Measurements from ENCODE around the gene INAVA.
A peak's percentile ranks its signal among the peaks of the same experiment; 100 is the strongest.
"Not testable (repeated sequence)": the region's sequence is repeated elsewhere in the genome, so short reads cannot be mapped to it uniquely, and the experiment has no call there.

The INAVA gene

GRCh38 chr1:200923601-200924000 lies 28.9 kb downstream of the INAVA start:
- peak; percentile 13 for DNase-seq

DNA sequence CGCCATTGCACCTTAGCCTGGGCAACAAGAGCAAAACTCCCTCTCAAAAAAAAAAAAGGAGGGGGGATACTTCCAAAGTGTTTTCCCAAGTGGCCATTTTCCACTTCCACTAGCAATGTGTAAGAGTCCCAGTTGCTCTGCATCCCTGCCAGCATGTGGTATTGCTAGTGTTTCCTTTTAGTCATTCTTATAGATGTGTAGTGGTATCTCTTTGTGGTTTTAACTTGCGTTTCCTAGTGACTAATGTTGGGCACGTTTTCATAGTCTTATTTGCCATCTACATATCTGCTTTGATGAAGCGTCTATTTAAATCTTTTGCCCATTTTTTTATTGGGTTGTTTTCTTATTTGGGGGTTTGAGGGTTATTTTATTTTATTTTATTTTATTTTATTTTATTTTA lies 31.1 kb downstream of the INAVA start:
- peak; percentile 42 for DNase-seq

DNA sequence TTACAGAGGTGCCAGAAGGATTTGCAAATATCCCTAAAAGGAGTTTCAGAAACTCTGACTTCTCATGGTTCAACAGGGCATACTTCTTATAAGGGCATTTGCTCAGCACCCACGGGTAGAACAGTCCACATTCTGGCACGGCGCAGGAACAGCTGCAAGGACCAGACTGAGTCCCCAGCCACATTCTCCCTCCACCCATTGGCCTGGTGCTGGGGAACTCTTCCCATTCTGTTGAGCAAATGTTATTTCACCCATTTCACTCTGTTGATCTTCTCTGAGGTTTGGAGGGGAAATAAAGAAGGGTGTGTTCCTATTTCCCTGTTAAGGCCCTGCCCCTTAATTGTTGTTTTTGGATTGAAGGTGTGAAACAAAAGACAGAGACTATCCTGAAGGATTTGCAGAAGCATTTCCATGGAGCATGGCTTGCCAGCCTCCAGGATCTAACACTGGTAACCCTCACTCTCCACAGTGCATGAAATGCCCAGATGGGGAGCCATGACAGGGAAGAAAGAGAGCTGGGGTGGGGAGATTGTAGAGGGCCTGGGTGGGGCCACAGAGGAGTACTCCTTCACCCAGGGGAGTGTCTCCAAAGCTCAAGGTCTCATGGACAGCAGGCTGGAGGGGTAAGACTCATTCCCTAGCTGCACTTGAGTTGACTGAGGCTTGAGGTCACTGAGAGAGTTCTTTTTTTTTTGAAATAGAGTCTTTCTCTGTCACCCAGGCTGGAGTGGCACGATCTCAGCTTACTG lies 35.0 kb downstream of the INAVA start:
- DNase-seq: no peak

DNA sequence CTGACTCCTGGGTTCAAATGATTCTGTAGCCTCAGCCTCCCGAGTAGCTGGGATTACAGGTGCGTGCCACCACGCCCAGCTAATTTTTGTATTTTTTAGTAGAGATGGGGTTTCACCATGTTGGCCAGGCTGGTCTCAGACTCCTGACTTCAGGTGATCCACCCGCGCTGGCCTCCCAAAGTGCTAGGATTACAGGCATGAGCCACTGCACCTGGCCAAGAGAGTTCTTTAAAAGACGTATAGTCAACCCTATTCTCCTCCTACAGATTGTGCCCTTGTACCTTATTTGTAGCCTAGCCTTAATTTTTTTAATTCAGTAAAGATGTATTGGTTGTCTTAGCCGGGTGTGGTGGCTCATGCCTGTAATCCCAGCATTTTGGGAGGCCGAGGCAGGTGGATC lies 35.6 kb downstream of the INAVA start:
- DNase-seq: not testable (repeated sequence)

DNA sequence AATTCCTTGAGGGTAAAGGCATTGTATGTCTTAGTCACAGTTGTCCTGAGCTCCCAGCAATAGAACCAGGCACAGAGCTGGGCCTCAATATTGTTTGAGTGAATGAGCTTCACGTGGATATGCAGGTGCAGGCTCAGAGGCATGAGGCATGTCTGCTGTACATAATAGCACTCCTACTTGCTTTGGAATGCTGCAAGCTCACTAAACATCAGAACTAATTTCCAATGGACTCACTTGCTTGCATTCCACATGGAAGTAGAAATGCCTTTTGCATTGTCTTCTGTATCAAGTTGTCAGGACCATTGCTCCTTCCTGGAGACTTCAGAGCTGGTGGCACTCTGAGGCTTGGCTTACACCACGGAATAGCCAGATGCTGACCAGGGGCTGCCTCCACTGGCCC lies 37.1 kb downstream of the INAVA start:
- no peak for DNase-seq

- no peak for DNase-seq
These were observed 40.1 kb downstream of the INAVA start for GRCh38 chr1:200934676-200935245.

- not testable (repeated sequence) for DNase-seq
These were observed 40.7 kb downstream of the INAVA start for GRCh38 chr1:200935286-200935962.

- DNase-seq: no peak
These were observed 44.3 kb downstream of the INAVA start for GRCh38 chr1:200938955-200939354.

GRCh38 chr1:200945111-200945510 lies 50.4 kb downstream of the INAVA start:
- no peak for DNase-seq

- DNase-seq: no peak
These were observed 52.4 kb downstream of the INAVA start for GRCh38 chr1:200947059-200947566.

DNA sequence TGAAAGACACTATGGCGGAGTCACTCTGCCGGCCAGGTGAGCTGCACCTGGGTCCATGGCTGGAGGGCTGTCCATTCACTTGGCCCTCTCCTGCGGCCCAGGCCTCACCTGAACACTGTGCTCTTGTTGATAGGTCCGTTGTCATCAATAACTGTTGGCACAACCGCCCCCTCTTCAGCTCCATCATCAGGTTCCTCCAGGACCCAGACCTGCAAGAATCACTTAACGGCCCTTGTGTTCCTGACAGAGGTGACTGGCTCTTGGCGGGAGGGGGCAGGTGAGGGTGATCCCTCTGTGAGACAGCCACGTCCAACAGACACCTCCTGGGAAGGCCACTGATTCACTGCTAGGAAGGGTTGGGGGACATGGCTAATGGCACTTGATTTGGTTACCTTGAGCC lies 54.9 kb downstream of the INAVA start:
- no peak for DNase-seq

GRCh38 chr1:200951016-200951415 lies 56.3 kb downstream of the INAVA start:
- DNase-seq: peak; percentile 8

GRCh38 chr1:200954434-200954833 lies 59.7 kb downstream of the INAVA start:
- DNase-seq: no peak

DNA sequence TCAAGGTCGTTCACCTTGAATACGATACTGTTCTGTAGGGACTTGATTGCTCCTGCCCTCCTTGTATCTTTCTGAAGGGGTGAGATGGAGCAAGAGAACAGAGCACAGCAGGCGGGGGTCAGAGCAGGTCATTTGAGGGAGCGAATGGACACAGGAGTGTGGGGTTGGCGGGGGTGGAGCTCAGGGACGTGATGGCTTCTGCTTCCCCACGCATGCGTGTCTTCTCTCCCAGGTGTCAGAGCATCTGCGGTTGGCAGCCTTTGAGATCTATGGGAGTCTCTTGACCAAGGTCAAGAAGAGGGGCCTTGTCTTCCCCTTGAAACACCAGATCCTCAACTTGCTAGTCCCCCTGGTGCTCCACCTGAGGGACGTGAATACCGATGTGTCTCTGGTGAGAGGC lies 63.9 kb downstream of the INAVA start:
- no peak for DNase-seq

GRCh38 chr1:200959411-200959921 lies 64.8 kb downstream of the INAVA start:
- no peak for DNase-seq

GRCh38 chr1:200960236-200960947 lies 65.7 kb downstream of the INAVA start:
- no peak for DNase-seq

- DNase-seq: no peak
These were observed 66.2 kb downstream of the INAVA start for GRCh38 chr1:200960948-200961340.

DNA sequence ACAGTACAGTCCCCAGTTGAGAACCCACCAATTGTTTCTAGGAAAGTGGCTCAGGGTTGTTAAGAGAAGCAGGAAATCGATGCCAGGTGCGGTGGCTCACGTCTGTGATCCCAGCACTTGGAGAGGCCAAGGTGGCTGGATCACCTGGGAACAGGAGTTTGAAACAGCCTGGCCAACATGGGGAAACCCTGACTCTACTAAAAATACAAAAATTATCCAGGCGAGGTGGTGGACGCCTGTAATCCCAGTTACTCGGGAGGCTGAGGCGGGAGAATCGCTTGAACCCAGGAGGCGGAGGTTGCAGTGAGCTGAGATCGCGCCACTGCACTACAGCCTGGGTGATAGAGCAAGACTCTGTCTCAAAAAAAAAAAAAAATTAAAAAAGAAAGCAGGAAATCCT lies 67.5 kb downstream of the INAVA start:
- DNase-seq: not testable (repeated sequence)

DNA sequence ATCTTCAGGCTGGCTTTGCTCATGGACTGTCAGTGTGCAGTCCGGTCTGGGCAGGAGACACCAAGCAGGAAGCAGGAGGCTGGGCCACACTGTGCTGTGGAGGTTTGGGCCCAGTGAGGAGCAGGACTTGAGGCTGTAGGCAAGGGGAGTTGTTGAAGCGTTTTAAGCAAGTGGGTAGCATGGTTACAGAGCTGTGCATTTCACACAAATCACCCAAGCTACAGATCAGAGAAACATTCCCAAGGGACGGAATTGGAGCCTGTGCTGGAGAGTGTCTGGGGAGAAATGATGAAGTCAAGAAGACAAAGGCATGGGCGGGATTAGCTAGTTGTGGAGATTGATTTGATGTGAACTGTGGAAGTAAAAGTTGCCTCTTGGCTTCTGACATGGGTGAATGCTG lies 67.9 kb downstream of the INAVA start:
- no peak for DNase-seq

DNA sequence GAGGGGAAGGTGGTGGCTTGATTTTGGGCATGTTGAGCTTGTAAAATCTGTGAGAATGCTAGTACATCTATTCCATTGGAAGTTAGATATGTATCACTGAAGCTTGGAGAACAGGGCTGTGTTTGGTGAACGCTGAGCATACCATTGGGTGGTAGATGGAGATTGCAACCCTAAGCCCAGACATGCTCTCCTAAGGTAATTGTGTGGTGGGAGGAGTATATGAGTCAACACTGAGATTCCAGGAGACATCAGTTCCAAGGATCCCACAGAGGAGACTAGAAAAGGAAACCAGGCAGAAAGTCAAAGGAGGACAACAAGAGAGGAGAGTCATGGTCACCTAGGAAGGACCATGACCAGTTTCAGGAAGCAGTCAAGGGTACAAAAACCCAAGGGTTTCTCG lies 68.4 kb downstream of the INAVA start:
- no peak for DNase-seq

GRCh38 chr1:200963888-200964287 lies 69.2 kb downstream of the INAVA start:
- DNase-seq: not testable (repeated sequence)
